GM18502 (cell line): ENCODE results near the gene COQ10B.
"Not testable (repeated sequence)": the region's sequence is repeated elsewhere in the genome, so short reads cannot be mapped to it uniquely, and the experiment has no call there.

Experiments used
- ATAC-seq: cut with Tn5 transposase; IDR thresholded peaks from one replicate; pipeline ENCODE4 v1.9.1; 2021; ENCODE audit warnings: mild to moderate bottlenecking; ENCODE audit not compliant: unreplicated experiment, poor library complexity

COQ10B gene

GRCh38 chr2:197453123-197453913 is at the start of gene COQ10B:
Gene COQ10B (plus strand): TSS chr2:197453552. CDS start chr2:197453561, 9 bp downstream.
- ATAC-seq = peak; percentile 95

GRCh38 chr2:197405582-197405981 is 47.8 kb upstream of the COQ10B start:
- ATAC-seq = no peak

DNA sequence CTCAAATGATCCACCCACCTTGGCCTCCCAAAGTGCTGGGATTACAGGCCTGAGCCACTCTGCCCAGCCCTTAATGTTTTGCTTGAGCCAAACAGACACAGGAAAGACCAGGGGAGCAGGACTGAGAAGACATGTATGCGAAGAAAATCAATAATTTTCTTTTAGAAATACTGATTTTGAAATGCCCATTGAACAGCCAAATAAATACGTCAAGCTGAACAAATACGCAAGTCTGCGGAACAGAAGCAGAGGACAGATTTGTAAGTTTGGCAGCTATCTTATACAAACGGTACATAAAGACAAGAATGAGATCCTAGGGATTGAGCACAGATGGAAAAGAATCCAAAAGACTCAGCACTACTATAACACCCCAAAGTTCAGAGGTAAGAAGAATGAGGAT is 39.3 kb upstream of the COQ10B start:
- no peak for ATAC-seq

DNA sequence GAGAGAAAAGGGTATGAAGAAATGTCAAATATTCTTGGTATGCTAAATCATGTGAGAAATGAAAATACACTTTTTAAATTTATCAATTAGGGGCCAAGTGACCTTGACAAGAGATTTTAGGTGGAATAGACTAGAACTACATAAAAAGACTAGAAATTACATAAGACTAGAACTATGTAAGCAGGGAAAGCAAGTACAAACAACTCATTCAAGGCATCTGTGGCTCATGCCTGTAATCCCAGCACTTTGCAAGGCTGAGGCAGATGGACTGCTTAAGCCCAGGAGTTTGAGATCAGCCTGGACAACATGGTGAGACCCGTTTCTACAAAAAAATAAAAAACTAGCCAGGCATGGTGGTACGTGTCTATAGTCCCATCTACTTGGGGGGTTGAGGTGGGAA is 38.8 kb upstream of the COQ10B start:
- no peak for ATAC-seq

- ATAC-seq = no peak
Measured at GRCh38 chr2:197416268-197416667, 37.1 kb upstream of the COQ10B start.

DNA sequence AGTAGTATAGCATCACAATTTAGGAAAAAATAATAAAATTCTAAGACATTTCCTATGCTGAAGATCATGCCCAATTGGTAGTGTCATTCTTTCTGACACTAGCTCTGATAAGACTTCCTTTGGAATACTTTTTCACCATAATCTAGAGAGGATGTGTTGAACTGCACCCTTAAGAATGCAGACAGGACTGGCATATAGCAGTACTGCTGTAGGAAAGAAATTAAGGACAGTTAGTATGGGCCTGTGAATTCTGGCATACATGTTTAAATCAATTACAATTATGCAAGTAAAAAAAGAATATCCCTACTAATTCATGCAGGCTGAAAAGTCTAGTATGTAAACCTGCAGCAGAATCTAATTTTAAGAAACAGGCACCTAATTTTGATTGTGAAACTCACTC is 33.9 kb upstream of the COQ10B start:
- no peak for ATAC-seq

DNA sequence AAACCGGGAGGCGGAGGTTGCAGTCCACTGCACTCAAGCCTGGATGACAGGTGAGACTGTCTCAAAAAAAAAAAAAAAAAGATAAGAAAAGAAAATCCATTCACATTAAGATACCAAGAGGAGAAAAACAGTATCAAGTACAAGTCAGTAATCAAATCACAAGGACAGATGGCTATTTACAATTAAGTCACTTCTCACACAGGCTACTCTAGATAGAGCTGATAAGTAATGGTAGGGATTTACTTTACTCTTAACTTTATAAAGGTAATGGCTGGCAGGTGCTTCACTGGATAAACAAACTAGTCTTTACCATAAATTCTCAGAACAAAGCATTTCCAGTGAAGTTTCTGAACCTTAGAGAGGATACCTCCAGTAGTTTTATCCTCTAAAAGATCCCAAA is 30.0 kb upstream of the COQ10B start:
- no peak for ATAC-seq

- no peak for ATAC-seq
Measured at GRCh38 chr2:197425550-197425949, 27.8 kb upstream of the COQ10B start.

GRCh38 chr2:197426723-197427603 is 26.4 kb upstream of the COQ10B start:
- no peak for ATAC-seq

GRCh38 chr2:197427986-197428385 is 25.4 kb upstream of the COQ10B start:
- no peak for ATAC-seq

DNA sequence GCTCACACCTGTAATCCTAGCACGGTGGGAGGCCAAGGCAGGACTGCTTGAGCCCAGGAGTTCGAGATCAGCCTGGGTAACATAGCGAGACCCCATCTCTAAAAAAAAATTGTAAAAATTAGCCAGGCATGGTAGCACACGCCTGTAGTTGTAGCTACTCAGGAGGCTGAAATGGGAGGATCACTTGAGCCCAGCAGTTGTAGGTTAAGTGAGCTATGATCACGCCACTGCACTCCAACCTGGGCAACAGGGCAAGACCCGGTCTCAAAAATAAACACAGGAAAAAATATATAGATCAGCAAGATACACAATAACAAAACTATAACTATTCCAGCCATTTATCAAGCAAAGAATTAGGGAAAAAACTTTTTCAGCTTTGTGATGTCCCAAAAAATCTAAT is 21.5 kb upstream of the COQ10B start:
- no peak for ATAC-seq

DNA sequence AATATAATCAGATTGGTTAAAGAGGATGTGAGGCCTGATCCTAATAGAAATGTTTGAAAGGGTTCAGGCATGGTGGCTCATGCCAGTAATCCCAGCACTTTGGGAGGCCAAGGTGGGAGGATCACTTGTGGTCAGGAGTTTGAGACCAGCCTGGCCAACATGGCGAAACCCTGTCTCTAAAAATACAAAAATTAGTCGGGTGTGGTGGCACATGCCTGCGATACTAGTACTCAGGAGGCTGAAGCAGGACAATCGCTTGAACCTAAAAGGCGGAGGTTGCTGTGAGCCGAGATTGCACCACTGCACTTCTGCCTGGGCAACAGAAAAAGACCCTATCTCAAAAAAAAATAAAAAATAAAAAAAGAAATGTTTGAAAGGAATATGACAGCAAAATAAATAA is 20.8 kb upstream of the COQ10B start:
- ATAC-seq = not testable (repeated sequence)

DNA sequence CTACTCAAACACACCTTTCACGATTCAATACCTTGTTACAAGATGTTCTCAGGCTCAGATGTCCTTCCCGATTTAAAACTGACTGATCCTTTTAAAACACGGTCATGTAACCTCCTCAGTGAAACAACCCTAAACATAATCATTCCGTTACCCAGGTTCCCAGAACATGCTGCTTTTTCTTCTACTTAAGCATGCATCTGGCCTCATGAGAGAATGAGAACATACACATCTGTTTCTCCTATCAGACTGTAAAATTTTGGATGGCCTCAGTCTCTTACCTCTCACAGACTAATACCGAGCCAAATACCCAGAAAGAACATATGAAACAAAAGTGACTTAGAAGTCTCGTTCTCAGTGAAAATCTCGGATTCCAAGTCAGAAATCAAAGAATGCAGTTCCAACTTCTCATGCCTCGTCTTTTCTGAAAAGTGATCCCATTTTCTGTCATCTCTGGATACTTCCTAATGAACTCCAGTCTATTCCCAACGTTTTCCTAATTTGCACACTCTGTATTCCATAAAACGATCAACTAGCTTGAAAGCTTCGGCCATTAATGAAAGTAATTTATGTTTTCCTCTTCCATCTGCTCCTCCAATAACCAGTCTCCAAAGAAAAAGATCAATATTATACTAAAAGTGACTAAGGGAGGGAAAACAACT is 19.4 kb upstream of the COQ10B start:
- ATAC-seq = no peak

DNA sequence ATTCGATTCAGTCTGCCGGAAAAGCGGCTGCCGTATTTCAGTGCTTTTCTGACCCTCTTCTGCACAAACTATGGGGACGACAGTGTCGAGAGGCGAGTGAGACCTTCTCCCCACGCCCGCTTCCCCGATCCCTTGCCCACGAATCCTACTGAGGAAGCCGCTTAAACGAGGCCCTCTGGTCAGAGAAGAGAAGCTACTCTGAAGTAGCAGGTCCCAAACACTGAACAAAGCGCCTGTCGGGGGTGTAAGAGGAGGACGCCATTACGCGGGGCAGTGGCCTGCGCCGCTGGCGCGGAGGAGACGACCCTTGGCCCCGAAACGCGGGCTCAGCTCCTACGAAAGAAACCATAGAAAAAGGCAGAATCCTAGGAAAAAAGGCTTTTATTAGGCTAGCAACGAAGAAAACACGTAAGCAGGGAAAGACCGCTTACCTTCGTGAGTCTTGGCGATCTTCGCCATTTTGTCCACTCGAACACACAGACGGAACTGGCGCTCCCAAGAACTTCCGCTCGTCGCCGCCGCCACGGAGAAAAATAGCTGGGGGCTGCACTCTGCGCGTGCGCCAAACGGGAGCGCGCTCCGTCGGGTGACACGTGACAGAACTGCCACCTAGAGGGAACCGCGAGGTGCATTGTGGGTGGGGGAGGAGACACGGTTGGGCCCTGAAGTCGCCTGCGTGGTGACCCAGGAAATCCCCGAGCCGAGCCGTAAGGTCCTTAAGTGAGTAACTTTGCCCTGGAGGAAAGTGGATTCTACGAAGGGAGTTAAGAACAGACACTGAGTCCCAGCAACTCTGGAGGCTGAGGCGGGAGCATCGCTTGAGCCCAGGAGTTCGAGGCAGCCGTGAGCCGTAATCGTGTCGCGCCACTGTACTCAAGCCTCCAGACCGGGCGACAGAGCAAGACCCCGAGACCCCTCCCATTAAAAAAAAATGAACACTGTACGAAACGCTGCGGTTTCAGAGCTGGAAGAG is 18.5 kb upstream of the COQ10B start, which contains the start of gene SF3B1:
SF3B1 (minus strand) TSS at position 488 of the 973 bp plus-strand sequence; CDS start at position 459, 29 bp downstream.
- peak; percentile 93 for ATAC-seq

DNA sequence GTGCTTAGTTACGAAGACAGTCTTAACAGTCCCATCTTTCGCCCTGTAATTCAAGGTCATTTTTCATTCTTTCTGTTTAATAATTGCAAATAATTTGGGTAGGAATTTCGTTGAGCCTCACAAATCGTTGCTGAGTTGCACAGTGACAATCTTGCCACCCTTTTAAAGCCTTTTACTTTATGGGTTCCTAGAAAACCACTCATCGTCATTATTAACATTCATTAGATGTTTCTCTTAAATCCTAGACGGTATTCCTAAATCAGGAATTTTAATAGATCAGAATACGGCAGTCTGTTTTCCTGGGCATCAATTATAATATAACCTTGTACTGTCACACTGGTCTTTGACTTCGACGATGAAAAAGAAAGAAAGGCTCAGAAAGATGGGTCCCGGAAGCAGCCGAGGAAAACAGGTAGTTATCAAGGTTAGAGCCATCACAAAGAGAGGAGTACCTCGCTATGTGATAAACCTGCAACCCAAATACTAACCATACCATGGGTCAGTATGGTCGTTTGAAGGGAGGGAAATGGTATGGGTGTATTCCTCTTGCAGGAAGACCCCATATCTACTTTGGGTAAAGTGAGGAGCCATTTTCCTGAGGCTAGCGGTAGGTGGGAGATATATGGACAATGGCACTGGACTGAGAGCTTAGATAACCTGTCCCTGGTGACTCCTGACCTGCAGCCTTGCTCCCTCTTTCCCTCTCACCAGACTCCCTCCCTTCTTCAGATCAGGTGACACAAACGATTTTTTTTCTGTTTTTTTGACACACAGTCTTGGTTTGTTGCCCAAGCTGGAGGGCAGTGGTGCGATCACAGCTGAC is 17.5 kb upstream of the COQ10B start:
- no peak for ATAC-seq

DNA sequence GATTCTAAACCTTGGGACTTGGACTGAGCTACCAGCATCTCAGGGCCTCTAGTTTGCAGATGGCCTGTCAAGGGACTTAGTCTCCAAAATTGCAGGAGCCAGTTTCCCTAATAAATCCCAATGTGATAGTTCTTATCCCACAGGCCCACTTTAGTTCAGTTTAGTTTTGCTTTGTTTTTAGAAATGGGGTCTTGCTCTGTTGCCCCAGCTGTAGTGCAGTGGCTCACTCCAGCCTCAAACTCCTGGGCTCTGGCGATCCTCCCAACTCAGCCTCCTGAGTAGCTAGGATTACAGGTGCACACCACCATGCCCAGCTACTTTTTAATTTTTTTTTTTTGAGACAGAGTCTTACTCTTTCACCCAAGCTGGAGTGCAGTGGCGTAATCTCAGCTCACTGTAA is 16.0 kb upstream of the COQ10B start:
- no peak for ATAC-seq

GRCh38 chr2:197442857-197443256 is 10.5 kb upstream of the COQ10B start:
- no peak for ATAC-seq

DNA sequence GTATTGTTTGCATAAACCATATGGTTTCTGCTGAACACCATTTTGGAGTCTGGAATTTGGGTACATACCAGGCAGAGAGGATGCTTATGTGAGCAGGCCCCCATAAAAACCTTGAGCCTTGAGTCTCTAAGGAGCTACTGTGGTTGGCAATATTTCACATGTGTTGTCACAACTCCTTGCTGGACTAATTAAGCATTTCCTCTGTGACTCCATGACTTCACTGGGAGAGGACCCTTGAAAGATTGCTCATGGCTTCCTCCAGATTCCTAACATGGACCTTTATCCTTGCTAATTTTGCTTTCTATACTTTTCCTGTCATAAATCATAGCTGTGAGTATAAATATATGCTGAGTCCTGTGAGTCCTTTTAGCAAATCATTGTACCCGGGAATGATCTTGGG is 7.6 kb upstream of the COQ10B start:
- no peak for ATAC-seq

DNA sequence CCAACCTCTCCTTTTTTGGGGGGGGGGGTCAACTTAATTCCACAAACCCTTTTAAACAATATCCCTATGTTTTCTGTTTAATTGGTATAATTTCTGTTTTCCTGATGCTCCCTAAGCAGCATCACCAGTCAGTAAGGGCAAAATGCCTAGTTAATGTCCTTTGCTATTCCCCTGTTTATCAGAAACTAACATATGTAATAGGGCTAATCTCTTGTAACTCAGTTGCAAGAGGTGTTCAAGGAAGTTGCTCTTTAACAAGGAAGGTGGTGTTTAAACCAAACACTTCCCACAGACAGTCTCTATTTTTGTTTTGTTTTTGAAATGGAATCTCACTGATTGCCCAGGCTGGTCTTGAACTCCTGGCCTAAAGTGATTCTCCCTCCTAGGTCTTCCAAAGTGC is 6.5 kb upstream of the COQ10B start:
- ATAC-seq = no peak
